Right kidney (tissue), 1 donor: Measurements from ENCODE around the gene PDE4D.

ENCODE experiments used
- DNase-seq: peaks from one replicate; pipeline ENCODE4 v3.0.0-alpha.2; 2016

The PDE4D gene

GRCh38 chr5:59838989-59839388 lies 54.5 kb downstream of the PDE4D start:
- DNase-seq: no peak

GRCh38 chr5:59838067-59838466 lies 55.5 kb downstream of the PDE4D start:
- no peak for DNase-seq

- DNase-seq: no peak
Measured at GRCh38 chr5:59837071-59837470, 56.5 kb downstream of the PDE4D start.

- no peak for DNase-seq
Measured at GRCh38 chr5:59835800-59836199, 57.7 kb downstream of the PDE4D start.

- DNase-seq: no peak
Measured at GRCh38 chr5:59833448-59833847, 60.1 kb downstream of the PDE4D start.

- no peak for DNase-seq
Measured at GRCh38 chr5:59832577-59833301, 60.8 kb downstream of the PDE4D start.

- no peak for DNase-seq
Measured at GRCh38 chr5:59831326-59832010, 62.1 kb downstream of the PDE4D start.

- no peak for DNase-seq
Measured at GRCh38 chr5:59830536-59831200, 62.9 kb downstream of the PDE4D start.

GRCh38 chr5:59829922-59830321 lies 63.6 kb downstream of the PDE4D start:
- no peak for DNase-seq

GRCh38 chr5:59829386-59829785 lies 64.1 kb downstream of the PDE4D start:
- no peak for DNase-seq

GRCh38 chr5:59828623-59829022 lies 64.9 kb downstream of the PDE4D start:
- DNase-seq: no peak

- DNase-seq: no peak
Measured at GRCh38 chr5:59826996-59827395, 66.5 kb downstream of the PDE4D start.

- no peak for DNase-seq
Measured at GRCh38 chr5:59823420-59823819, 70.1 kb downstream of the PDE4D start.

- no peak for DNase-seq
Measured at GRCh38 chr5:59819806-59820205, 73.7 kb downstream of the PDE4D start.

- no peak for DNase-seq
Measured at GRCh38 chr5:59817536-59817935, 76.0 kb downstream of the PDE4D start.

GRCh38 chr5:59816654-59817300 lies 76.7 kb downstream of the PDE4D start:
- DNase-seq: no peak

- no peak for DNase-seq
Measured at GRCh38 chr5:59814537-59814872, 79.0 kb downstream of the PDE4D start.

- DNase-seq: no peak
Measured at GRCh38 chr5:59813761-59814536, 79.6 kb downstream of the PDE4D start.

- peak; percentile 49 for DNase-seq
Measured at GRCh38 chr5:59810041-59810440, 83.5 kb downstream of the PDE4D start.

GRCh38 chr5:59807806-59808205 lies 85.7 kb downstream of the PDE4D start:
- no peak for DNase-seq

GRCh38 chr5:59800347-59800893 lies 93.1 kb downstream of the PDE4D start:
- DNase-seq: no peak
